NCI-H2227 treated with DMSO at 0.1 percent for 48 hours (cell line): Measurements from ENCODE around the gene ORAI3.
A peak's percentile ranks its signal among the peaks of the same experiment; 100 is the strongest.

Experiments used
- DNase-seq: peaks from one replicate; lab custom pipeline; 2025; lab: John Stamatoyannopoulos, UW

Gene ORAI3

DNA sequence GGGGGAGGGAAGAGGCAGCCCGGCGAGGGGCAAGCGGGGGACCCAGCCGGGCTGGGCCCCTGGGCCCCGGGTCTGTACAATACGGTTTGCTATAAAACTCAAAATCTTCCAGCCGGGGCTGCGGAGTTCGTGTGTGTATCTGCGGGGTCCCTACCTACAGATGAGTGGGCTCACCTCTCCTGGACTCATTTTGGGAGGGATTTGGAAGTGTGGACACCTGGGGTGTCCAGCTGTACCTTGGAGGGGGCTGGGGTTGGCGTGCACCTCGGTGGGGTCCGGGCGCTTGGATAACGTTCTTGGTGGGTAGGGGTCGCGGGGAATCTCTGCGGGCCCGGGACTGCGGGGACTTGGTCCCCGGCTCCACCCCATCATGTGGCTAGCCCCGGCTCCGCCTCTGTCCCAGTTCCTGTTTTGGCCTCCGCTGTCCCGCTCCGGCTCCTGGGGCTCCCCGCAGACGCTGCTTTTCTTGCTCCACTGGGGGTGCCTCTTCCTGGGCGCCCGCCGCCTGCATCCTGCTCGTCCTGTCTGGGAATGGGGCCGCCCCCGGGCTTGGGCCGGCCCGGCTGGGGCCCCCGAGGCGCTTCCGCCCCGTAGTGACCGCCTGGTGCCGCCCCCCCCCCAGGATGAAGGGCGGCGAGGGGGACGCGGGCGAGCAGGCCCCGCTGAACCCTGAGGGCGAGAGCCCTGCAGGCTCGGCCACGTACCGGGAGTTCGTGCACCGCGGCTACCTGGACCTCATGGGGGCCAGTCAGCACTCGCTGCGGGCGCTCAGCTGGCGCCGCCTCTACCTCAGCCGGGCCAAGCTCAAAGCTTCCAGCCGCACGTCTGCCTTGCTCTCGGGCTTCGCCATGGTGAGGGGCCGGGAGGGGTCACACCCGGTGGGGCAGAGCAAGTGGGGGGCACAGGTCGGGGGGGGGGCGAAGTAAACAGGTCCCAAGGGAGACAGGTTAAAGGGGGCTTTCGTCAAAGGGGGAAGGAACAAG, at the start of gene ORAI3:
Gene ORAI3 (plus strand): TSS at position 402 of the 983 bp plus-strand sequence. CDS start 222 bp downstream, at position 624.
- DNase-seq, result peak; percentile 47

DNA sequence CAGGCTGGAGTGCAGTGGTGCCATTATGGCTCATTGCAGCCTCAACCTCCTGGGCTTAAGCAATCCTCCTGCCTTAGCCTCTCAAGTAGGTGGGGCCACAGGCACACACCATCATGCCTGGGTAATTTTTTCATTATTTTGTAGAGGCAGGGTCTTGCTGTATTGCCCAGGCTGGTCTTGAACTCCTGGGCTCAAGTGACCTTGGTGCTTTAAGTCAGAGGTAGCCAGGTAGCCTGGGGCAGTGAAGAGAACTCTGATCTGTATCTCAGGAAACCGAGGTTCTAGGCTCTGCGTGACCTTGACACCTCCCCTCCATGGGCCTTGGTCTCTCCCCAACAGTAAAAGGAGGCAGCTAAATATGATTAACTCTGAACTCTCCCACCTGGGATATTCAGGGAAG, 49.1 kb upstream of the ORAI3 start:
- no peak for DNase-seq

GRCh38 chr16:30900588-30900987, 48.3 kb upstream of the ORAI3 start:
- DNase-seq, result no peak

- no peak for DNase-seq
Observed at GRCh38 chr16:30901201-30902028, 47.5 kb upstream of the ORAI3 start.

- no peak for DNase-seq
Observed at GRCh38 chr16:30902029-30902972, 46.6 kb upstream of the ORAI3 start.

- DNase-seq, result no peak
Observed at GRCh38 chr16:30903002-30903401, 45.9 kb upstream of the ORAI3 start.

DNA sequence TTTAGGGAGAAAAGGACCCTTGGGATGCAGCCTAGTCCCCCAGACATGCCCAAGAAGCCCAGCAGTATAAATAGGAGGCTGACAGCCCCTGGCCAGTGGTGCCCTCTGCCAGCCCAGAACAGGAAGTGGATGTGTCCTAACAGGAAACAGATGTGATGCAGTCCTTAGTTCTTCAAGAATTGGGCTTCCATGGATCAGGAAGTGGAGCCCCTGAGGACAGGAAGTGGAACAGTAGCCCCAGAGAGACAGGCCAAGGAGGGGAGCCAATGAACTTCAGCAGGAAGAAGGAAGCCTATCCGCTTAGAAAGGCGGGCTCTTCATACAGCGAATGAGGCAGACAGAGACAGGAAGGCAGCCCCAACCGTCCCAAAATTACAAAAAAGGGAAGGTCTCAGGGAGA, 45.3 kb upstream of the ORAI3 start:
- no peak for DNase-seq

DNA sequence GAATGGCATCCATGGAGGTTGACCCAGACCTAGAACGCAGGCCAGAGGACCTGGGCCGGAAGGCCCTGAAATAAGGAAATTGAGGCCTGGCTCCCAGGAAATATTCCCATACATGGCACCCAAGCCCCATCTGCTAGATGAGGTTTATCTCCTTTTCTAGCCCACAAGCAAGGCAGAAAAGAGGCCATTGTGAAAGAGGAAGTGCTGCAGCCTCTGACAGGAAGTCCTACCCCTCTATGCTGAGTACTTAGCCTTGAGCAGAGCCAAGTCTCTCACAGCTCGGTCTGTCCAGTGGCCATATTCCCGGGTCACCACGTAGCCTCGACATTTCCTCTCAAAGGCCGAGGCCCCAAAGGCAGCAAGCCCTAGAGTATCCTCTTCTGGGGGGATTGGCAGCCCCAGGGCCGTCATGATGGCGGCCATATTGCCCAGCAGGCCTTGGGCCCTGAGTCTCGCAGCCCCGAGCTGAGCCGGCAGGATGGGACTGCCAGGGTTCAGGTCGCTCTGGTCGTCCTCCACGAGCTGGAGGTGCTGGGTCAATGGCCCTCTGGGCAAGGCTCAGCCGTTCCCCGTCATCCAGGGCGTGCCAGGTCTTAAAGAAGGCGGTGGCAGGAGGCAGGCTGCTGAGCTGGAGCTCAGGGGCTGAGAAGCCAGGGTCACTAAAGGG, 44.6 kb upstream of the ORAI3 start:
- no peak for DNase-seq

GRCh38 chr16:30907064-30907463, 41.8 kb upstream of the ORAI3 start:
- DNase-seq, result no peak

DNA sequence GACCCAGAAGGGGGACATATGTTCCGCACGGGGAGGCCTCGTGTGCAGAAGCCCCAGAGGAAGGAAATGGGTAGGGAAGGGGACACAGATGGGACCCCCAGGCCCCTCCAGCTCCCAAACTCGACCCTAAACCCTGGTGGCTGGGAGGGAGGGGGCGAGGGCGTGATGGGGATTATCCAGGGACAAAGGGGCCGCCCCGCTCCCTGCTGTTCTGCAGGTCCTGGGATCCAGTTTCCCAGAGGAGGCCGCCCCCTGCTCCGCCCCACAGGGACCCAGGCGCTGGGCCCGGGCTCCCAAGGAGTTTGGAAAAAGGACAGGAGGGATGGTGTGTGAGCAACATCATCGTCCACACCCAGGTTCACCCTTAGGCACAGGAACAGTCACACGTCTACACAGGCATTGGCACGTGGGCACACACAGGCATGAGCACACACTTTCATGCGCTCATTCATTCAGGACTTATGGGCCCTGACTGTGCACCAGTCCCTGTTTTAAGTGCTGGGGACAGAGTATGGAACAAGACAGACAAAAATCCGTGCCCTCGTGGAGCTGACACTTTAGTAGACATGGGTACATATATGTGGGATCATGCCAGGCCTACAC, 38.3 kb upstream of the ORAI3 start:
- DNase-seq, result no peak

- DNase-seq, result no peak
Observed at GRCh38 chr16:30912794-30913412, 36.0 kb upstream of the ORAI3 start.

DNA sequence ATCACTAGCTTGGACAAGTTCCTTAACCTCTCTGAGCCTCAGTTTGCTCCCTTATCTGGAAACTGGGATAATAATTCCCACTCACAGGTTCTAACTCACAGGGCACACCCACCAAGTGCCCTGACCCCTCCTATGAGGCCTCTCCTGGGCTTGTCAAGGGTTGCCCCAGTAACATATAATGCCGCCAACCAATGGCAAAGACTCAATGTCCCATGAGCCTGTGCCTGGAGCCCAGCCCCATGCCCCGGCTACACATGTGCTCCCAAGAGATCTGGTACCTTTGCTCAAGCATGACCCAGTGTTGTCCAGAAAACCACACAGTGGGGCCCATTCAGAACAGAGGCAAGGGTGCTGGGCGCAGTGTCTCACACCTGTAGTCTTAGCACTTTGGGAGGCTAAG, 34.0 kb upstream of the ORAI3 start:
- no peak for DNase-seq

GRCh38 chr16:30918614-30919013, 30.3 kb upstream of the ORAI3 start:
- no peak for DNase-seq

GRCh38 chr16:30920891-30921290, 28.0 kb upstream of the ORAI3 start:
- DNase-seq, result no peak

DNA sequence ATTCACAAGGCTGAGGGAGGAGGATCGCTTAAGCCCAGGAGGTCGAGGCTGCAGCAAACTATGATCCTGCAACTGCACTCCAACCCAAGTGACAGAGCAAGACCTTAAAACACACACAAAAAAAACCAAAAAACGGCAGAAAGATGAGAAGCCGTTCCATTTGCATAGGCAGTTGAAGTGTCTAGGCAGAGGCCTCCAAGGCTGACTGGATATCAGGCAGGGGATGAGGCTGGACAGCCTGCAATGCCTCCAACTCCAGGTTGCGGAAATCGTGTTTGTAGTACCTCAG, 27.5 kb upstream of the ORAI3 start:
- no peak for DNase-seq

DNA sequence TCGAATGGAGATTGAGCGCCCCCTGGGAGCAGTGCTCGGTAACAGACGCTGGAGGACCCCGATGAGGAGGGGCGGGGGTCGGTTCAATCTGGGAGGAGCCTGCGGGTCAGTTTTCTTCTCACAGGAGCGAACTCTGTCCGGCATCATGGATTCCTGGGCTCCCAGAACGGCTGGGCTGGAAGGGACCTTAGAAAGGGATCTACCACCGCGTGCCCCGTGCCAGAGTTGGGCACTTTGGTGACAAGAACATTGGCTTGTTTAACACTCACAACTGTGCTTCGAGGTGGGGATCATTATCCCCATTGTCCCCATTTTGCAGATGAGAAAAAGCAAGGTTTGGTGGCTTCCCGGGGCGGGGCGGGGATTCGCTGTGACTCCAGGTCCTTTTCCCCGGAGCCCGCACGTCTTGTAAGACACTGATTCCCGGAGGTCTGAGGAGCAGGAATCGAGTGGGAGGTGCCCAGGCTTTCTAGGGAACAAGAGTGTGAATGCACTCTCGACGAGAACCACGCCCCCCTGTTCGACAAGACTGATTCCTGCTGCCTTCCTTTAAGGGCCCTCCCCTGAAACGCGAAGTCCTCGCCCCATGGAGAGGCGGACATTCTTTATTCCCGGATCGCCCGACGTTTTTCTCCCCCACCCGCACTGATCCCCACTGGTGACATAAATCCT, 27.0 kb upstream of the ORAI3 start:
- DNase-seq, result peak; percentile 90

GRCh38 chr16:30922420-30922959, 26.4 kb upstream of the ORAI3 start:
- peak; percentile 99 for DNase-seq

DNA sequence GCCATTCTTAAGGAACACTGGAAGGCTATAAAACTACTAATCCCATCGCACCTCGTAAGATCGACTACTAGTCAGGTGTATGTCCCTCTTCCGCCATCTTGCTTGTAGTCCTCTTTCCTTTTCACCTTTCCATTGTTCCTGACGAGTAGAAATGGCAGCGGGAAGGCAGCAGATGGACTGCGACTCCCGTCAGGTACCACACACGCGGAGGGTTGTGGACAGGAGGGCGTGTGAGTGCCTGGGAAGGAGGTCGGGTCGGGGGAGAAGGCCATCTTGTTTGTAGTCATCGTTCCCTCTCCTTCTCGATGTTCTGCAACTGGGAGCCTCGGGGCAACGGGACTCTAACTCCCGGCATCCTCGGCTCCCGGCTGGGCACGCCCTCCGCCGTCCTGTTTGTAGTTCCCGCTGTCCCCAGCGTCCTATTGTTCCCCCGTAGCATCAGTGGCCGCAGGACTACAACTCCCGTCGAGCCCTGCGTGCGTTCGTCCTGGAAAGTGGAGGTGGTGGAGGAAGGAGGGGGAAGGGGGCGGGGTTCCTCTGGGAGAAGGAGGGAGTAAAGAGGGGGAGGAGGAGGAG, 25.8 kb upstream of the ORAI3 start:
- DNase-seq, result peak; percentile 99

DNA sequence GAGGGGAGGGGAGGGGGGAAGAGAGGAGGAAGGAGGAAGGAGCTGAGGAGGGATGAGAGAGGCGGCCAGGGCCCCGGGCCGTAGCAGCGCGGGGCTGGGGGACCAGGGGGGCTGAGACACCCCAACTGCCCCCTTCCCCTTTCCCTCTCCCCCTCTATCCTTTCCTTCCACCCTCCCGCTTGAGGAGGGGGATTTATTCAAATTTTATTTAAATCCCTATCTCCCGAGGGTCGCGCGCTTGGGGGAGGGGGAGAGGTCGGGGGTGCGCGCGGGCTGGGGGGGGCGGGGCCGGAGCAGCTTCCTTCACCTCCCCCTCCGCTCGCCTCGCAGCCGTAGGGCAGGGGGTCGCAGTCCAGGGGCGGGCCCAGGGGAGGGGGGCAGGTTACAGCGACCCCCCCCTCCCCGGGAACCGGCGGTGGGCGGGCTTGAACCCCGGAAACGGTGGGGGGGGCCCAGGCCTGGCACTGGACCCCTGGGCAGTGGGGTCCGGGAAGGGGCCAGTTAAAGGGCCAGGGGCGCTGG, 25.3 kb upstream of the ORAI3 start, which contains the start of gene FBXL19:
Gene FBXL19 (plus strand): TSS at position 19 of the 522 bp plus-strand sequence. CDS start 2,183 bp downstream, outside the sequence.
- no peak for DNase-seq
